HG02943 (cell line): ENCODE results near the gene S100A6.
"Not testable (repeated sequence)": the region's sequence is repeated elsewhere in the genome, so short reads cannot be mapped to it uniquely, and the experiment has no call there.

Experiments used
- ATAC-seq: cut with Tn5 transposase; IDR thresholded peaks from one replicate; pipeline ENCODE4 v1.9.1; 2021; ENCODE audit warnings: mild to moderate bottlenecking, low read depth, moderate library complexity; ENCODE audit not compliant: unreplicated experiment

The S100A6 gene

DNA sequence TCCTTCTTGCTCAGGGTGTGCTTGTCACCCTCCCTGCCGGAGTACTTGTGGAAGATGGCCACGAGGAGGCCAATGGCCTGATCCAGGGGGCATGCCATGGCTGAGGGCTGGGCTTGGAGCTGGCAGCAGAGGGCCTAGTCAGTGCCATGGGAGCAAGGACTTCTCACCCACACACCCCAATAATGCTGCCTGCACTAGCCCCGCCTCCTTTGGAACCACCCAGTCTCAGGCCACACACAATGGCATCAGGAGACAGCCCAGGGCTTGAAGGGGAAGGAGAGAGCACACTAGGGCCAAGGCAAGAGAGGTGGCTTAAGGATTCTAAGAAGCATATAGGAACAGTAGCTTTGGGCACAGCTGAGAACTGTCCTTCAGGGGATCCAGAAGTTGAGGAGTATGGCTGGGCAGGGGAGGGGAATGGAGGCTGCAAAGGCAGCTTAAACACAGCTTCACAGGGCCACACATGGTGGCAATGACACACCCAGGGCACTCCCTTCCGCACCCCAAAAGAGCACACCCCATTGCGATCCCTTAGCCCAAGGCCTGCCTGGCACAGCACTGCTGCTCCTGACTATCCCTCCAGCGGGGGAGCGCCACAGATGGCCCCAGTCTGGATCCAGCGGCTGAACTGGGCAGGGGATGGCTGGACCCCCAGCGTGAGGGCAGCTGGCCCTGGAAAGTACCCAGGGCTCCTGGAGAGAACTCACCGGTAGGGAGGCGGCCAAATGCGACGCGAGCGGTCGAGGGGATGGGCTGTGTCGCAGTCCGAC lies at the start of gene S100A6:
TSS of gene S100A6 (minus strand) at position 750 of the 770 bp plus-strand sequence. CDS start at position 98, 652 bp downstream.
- no peak for ATAC-seq

- ATAC-seq = no peak
Observed at GRCh38 chr1:153585006-153585405, 49.2 kb upstream of the S100A6 start.

DNA sequence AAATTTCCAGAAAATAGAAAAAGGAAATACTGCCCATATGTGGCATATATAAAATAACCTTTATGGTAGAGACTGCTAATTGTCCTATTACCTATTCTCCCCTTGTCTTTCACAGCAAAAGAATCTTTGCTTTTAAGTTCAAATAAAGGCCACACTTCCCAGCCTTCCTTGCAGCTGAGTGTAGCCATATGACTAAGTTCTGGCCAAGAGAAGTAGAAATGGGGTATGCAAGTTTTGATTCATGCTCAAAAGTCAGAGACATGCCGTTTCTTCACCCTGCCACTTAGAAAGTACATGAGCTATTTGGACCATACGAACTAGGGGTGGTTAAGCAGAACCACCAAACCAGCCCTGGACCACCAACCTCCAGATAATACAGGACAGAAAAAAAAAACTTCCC lies 48.2 kb upstream of the S100A6 start:
- no peak for ATAC-seq

- not testable (repeated sequence) for ATAC-seq
Observed at GRCh38 chr1:153583514-153583913, 47.7 kb upstream of the S100A6 start.

- ATAC-seq = not testable (repeated sequence)
Observed at GRCh38 chr1:153582836-153583235, 47.0 kb upstream of the S100A6 start.

GRCh38 chr1:153578936-153579335 lies 43.1 kb upstream of the S100A6 start:
- ATAC-seq = no peak

GRCh38 chr1:153578490-153578889 lies 42.7 kb upstream of the S100A6 start:
- no peak for ATAC-seq

- no peak for ATAC-seq
Observed at GRCh38 chr1:153577624-153578051, 41.8 kb upstream of the S100A6 start.

- ATAC-seq = no peak
Observed at GRCh38 chr1:153577138-153577537, 41.3 kb upstream of the S100A6 start.

- ATAC-seq = not testable (repeated sequence)
Observed at GRCh38 chr1:153575497-153575896, 39.7 kb upstream of the S100A6 start.

DNA sequence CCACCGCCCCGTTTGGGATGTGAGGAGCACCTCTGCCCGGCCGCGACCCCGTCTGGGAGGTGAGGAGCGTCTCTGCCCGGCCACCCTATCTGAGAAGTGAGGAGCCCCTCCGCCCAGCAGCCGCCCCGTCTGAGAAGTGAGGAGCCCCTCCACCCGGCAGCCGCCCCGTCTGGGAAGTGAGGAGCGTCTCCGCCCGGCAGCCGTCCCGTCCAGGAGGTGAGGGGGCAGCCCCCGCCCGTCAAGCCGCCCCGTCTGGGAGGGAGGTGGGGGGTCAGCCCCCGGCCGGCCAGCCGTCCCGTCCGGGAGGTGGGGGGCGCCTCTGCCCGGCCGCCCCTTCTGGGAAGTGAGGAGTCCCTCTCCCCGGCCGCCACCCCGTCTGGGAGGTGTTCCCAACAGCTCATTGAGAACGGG lies 39.3 kb upstream of the S100A6 start:
- ATAC-seq = not testable (repeated sequence)

GRCh38 chr1:153573351-153573750 lies 37.6 kb upstream of the S100A6 start:
- no peak for ATAC-seq

DNA sequence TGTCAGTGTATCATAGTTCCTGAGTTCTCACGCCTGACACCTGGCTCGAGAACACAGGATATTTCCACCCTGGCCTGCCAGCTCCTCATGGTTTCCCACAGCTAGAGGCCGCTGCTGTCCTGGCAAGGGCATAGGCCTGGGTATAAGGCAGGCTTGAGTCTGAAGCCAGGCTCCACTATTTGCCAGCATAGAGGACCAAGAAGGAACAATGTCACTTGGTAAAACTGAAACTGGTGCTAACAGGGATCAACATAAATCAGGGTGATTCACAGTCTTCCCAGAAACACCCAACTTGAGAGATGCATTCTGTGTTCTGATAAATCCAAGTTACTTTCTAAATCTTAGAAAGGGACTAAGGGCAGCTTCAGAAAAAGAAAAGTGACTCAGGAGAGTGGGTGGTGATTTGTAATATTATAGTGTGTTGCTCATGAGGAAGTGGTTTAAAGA lies 36.8 kb upstream of the S100A6 start:
- ATAC-seq = no peak

GRCh38 chr1:153571706-153572105 lies 35.9 kb upstream of the S100A6 start:
- no peak for ATAC-seq

- ATAC-seq = no peak
Observed at GRCh38 chr1:153570874-153571273, 35.1 kb upstream of the S100A6 start.

DNA sequence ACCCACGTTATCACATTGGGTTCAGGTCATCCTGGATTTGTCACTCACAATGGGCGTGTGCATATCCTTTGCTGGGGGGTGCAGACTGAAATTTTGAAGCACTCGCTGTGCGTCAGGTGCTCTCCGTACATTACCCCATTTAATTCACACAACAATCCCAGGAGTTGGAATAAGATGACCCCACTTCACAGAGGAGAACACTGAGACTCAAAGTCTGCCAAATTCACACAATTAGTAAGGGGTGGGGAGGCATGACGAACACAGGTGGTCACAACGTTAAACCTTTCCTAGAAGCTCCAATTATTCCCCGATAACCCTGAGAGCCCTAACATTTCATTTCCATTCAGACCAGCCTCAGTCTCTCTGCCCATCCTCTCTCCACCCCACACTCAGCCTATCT lies 33.7 kb upstream of the S100A6 start:
- ATAC-seq = no peak

DNA sequence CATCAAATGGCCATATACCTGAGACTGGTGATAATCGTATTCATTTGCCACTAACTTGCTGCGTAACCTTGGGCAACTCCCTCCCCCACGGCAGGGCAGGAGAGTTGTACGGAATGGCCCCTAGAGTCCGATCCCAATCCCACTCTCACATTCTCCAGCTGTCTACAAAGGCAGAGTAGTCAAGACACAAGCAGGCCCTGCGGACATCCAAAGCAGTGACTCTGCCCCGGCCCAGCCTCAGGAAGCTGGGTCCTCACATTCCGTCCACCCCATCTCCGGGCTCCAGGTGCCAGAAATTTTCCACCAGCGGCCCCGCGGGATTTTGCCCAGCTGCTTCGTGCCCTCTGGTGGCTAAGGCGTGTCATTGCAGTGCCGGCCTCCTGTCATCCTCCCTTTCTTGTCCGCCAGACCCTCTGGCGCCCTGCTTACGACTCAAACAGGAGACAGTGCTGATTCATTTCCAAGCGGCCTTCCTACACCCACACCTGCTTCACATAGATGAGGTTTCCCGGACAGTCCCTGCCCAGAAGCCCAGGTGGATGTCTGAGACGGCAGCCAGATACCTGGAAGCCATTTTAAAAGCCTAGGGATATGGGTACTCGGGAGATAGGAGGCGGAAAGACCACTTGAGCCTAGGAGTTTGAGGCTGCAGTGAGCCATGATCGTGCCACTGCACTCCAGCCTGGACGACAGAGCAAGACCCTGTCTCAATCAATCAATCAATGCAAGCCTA lies 32.7 kb upstream of the S100A6 start:
- no peak for ATAC-seq

GRCh38 chr1:153567621-153568366 lies 32.0 kb upstream of the S100A6 start:
- ATAC-seq = no peak

GRCh38 chr1:153566414-153567371 lies 30.9 kb upstream of the S100A6 start:
- no peak for ATAC-seq
